Body of pancreas (tissue), 4 donors: ENCODE measurements around the gene MINK1. TPM values are rescaled to one million over a fixed set of nuclear protein-coding genes. Genes with fewer than 3 reads are reported as not detected.

Experiments used
- ATAC-seq: fragments of 150-250 bp; one replicate; pipeline ENCODE4 v1.9.1; 2016
- DNase-seq, 4 donors: peaks; one replicate each; pipeline ENCODE4 v3.0.0-alpha.2; 2019
- H3K27ac ChIP-seq, 4 donors: fragments of 200-600 bp; sonication (generic); 1 replicate in 3 of 4; 2 replicates in 1 of 4; pipeline versions ENCODE4 v1.5.1 to v1.6.1; 2016 to 2019; ENCODE audit warnings: mild to moderate bottlenecking in 1 of 4, mixed read lengths in 1 of 4, moderate library complexity in 1 of 4
- H3K27me3 ChIP-seq, 2 donors: fragments of 200-600 bp; sonication (generic); one replicate each; pipeline ENCODE4 v1.6.0; 2016; ENCODE audit warnings: mild to moderate bottlenecking in 1 of 2
- H3K36me3 ChIP-seq, 2 donors: fragments of 200-600 bp; sonication (generic); replicated peaks in 1 of 2; 2 replicates each; pipeline ENCODE4 v1.5.1; 2016; ENCODE audit warnings: low read depth in 2 of 2; ENCODE audit not compliant: insufficient read depth in 1 of 2
- H3K4me1 ChIP-seq: fragments of 200-600 bp; sonication (generic); one replicate; pipeline ENCODE4 v1.6.0; 2016
- H3K4me3 ChIP-seq, 2 donors: fragments of 200-600 bp; sonication (generic); 1 replicate in 1 of 2; 2 replicates in 1 of 2; pipeline ENCODE4 v1.5.1; 2016 to 2019
- H3K9me3 ChIP-seq, 3 donors: fragments of 200-600 bp; sonication (generic); 1 replicate in 2 of 3; 2 replicates in 1 of 3; pipeline ENCODE4 v1.5.1; 2016
- CTCF ChIP-seq, 7 experiments: fragments of 450-650 bp in 4 of 7; fragments of 200-600 bp in 3 of 7; sonication (generic) in 3 of 7; IDR thresholded peaks; one replicate each; pipeline ENCODE4 v1.5.1; 2016 to 2019; ENCODE audit warnings: antibody characterized with exemption in 7 of 7
- POLR2A ChIP-seq, 3 donors: fragments of 450-650 bp; IDR thresholded peaks; one replicate each; pipeline ENCODE4 v1.6.1; 2016; ENCODE audit warnings: antibody characterized with exemption in 3 of 3, mild to moderate bottlenecking in 2 of 3
- WGBS, 2 donors: methylation state at CpG; one replicate each; pipeline ENCODE4 v1.1.5; 2017; 5-methylcytosine and 5-hydroxymethylcytosine counted together
- intact Hi-C: fragments of 100-400 bp; cut with DNase I; formaldehyde crosslinking; loops from one replicate; pipeline ENCODE4 v1.15.1; 2023
- total RNA-seq, 2 donors: library from RNA; depleted of rRNA; stranded (reverse); fragments of >200 nt; gene quantifications; one replicate each; pipeline ENCODE4 v1.1.0, GENCODE V29; 2016

The MINK1 gene
- total RNA-seq, 2 donors from 2014 or later: 32.7 to 66.6 TPM

GRCh38 chr17:4896332-4897197 is 63.4 kb downstream of the MINK1 start:
- Histone ChIP-seq H3K36me3 (peaks cover 0 to 14% of the 10 kb centered on the region in 2 donors), H3K4me3 (no peak overlapping the region), H3K9me3 (no peaks in the 10 kb centered on the region), H3K4me1 (peaks cover 30% of the 10 kb centered on the region), H3K27me3 (no peaks in the 10 kb centered on the region), H3K27ac (no peak overlapping the region)
- intact Hi-C loops: loop anchor here (10.0 kb wide), 1 partner anchor 192 kb away; the partner anchor contains the start of gene PELP1
- 91 to 94% methylated on average over 22 to 24 of the region's 27 CpGs for WGBS, 2 donors
- no peak for ATAC-seq
- no peak for TF ChIP-seq CTCF (IDR thresholded peaks at IDR 0.05)
- no peak for TF ChIP-seq POLR2A (IDR thresholded peaks at IDR 0.05)
- DNase-seq: no peak

GRCh38 chr17:4897198-4897687 is 64.1 kb downstream of the MINK1 start:
- no peak overlapping the region for H3K4me3 ChIP-seq
- no peaks in the 10 kb centered on the region for H3K27me3 ChIP-seq
- intact Hi-C loops: loop anchor here (10.0 kb wide), 1 partner anchor 192 kb away; the partner anchor contains the start of gene PELP1
- no peaks in the 10 kb centered on the region for H3K9me3 ChIP-seq
- peaks cover 30% of the 10 kb centered on the region for H3K4me1 ChIP-seq
- peaks cover 0 to 11% of the 10 kb centered on the region in 2 donors for H3K36me3 ChIP-seq
- ATAC-seq: no peak
- WGBS, 2 donors: 80 to 83% methylated on average over 10 of the region's 10 CpGs
- no peak overlapping the region for H3K27ac ChIP-seq
- DNase-seq: no peak
- TF ChIP-seq POLR2A (IDR thresholded peaks at IDR 0.05) (no peak), CTCF (IDR thresholded peaks at IDR 0.05) (no peak)

- DNase-seq: no peak
- no peak overlapping the region for H3K4me3 ChIP-seq
- H3K27ac ChIP-seq: no peak overlapping the region
- H3K36me3 ChIP-seq: peaks cover 0 to 7% of the 10 kb centered on the region in 2 donors
- H3K27me3 ChIP-seq: no peaks in the 10 kb centered on the region
- H3K9me3 ChIP-seq: no peaks in the 10 kb centered on the region
- TF ChIP-seq POLR2A (IDR thresholded peaks at IDR 0.05): no peak
- no peak for TF ChIP-seq CTCF (IDR thresholded peaks at IDR 0.05)
- peaks cover 31% of the 10 kb centered on the region for H3K4me1 ChIP-seq
- no peak for ATAC-seq
- intact Hi-C loops: loop anchor here (10.0 kb wide), 1 partner anchor 193 kb away; the partner anchor contains the start of gene PELP1
- WGBS, 2 donors: 81 to 85% methylated on average over 5 of the region's 5 CpGs
These were observed 64.6 kb downstream of the MINK1 start for GRCh38 chr17:4897785-4898184.

- peak overlapping the region in 1 of 2 donors; percentile 48 for H3K4me3 ChIP-seq
- no peaks in the 10 kb centered on the region for H3K27me3 ChIP-seq
- peak overlapping the region in 2 of 4 donors; percentile 46 to 47 for H3K27ac ChIP-seq
- intact Hi-C loops: loop anchor here (10.0 kb wide), 1 partner anchor 194 kb away; the partner anchor contains the start of gene PELP1
- ATAC-seq: no peak
- DNase-seq: peak; percentile 48 to 64 (median 57)
- peaks cover 37% of the 10 kb centered on the region for H3K4me1 ChIP-seq
- TF ChIP-seq CTCF (IDR thresholded peaks at IDR 0.05) (no peak), POLR2A (IDR thresholded peaks at IDR 0.05) (no peak)
- 29 to 36% methylated on average over 5 to 8 of the region's 8 CpGs for WGBS, 2 donors
- no peaks in the 10 kb centered on the region for H3K9me3 ChIP-seq
- peaks cover 0 to 6% of the 10 kb centered on the region in 2 donors for H3K36me3 ChIP-seq
These were observed 65.2 kb downstream of the MINK1 start for GRCh38 chr17:4898351-4898750.
